Stomach (tissue), 4 donors: ENCODE data around the gene WDR26.

Source experiments
- POLR2A ChIP-seq, 4 donors: fragments of 450-650 bp; IDR thresholded peaks; one replicate each; pipeline ENCODE4 v1.6.1; 2016; ENCODE audit warnings: antibody characterized with exemption in 4 of 4, control low read depth in 2 of 4, mild to moderate bottlenecking in 1 of 4, moderate library complexity in 1 of 4
- POLR2AphosphoS5 ChIP-seq, 3 donors: sonication (generic); formaldehyde crosslinking; IDR thresholded peaks; one replicate each; pipeline ENCODE4 v1.6.1; 2016; ENCODE audit warnings: antibody characterized with exemption in 3 of 3
- TF ChIP-seq, protein P1 (sequence below), 7 experiments: fragments of 450-650 bp in 4 of 7; fragments of 200-600 bp in 3 of 7; sonication (generic) in 3 of 7; IDR thresholded peaks; one replicate each; pipeline ENCODE4 v1.5.1; 2016 to 2019; ENCODE audit warnings: antibody characterized with exemption in 7 of 7, control low read depth in 2 of 7, mild to moderate bottlenecking in 1 of 7

DNA sequence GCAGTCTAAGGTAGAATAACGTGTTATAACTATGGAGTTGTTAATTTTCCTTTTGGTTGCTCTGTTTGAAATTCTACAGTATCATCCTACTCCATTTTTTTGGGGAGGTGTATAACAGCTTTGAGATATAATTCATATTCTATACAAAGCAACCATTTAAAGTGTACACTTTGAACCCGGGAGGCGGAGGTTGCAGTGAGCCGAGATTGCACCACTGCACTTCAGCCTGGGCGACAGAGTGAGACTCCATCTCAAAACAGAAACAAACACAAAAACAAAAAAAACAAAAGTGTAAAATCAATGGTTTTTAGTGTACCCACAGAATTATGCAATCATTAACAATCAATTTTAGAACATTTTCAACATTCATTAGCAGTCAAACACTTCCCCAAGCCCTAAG, 44.1 kb downstream of the WDR26 start:
- TF ChIP-seq, protein P1, sequence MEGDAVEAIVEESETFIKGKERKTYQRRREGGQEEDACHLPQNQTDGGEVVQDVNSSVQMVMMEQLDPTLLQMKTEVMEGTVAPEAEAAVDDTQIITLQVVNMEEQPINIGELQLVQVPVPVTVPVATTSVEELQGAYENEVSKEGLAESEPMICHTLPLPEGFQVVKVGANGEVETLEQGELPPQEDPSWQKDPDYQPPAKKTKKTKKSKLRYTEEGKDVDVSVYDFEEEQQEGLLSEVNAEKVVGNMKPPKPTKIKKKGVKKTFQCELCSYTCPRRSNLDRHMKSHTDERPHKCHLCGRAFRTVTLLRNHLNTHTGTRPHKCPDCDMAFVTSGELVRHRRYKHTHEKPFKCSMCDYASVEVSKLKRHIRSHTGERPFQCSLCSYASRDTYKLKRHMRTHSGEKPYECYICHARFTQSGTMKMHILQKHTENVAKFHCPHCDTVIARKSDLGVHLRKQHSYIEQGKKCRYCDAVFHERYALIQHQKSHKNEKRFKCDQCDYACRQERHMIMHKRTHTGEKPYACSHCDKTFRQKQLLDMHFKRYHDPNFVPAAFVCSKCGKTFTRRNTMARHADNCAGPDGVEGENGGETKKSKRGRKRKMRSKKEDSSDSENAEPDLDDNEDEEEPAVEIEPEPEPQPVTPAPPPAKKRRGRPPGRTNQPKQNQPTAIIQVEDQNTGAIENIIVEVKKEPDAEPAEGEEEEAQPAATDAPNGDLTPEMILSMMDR (IDR thresholded peaks at IDR 0.05) = no peak
- TF ChIP-seq POLR2AphosphoS5 (IDR thresholded peaks at IDR 0.05) (no peak), POLR2A (IDR thresholded peaks at IDR 0.05) (no peak)
